ENCODE results near the gene ELMO3. TPM values are rescaled to one million over a fixed set of nuclear protein-coding genes. Genes with fewer than 3 reads are reported as not detected.
A peak's percentile ranks its signal among the peaks of the same experiment; 100 is the strongest.

Gene ELMO3
- polyA plus RNA-seq, 4 donors, result 0.86 to 8.5 (median 5.5) TPM

- no peak for DNase-seq (ENCODE audit: low read depth in 4 of 4, low spot score in 3 of 4)
These were observed 19.4 kb upstream of the ELMO3 start for GRCh38 chr16:67179421-67180080.

- no peak for DNase-seq (ENCODE audit: low read depth in 4 of 4, low spot score in 3 of 4)
These were observed 18.8 kb upstream of the ELMO3 start for GRCh38 chr16:67180166-67180565.

- no peak for DNase-seq (ENCODE audit: low read depth in 4 of 4, low spot score in 3 of 4)
These were observed 17.6 kb upstream of the ELMO3 start for GRCh38 chr16:67181346-67181745.

GRCh38 chr16:67182288-67182687 lies 16.6 kb upstream of the ELMO3 start:
- DNase-seq (ENCODE audit: low read depth in 4 of 4, low spot score in 3 of 4), result no peak

- DNase-seq (ENCODE audit: low read depth in 4 of 4, low spot score in 3 of 4), result no peak
These were observed 15.7 kb upstream of the ELMO3 start for GRCh38 chr16:67183284-67183626.

- peak; percentile 89 to 93 (median 92) for DNase-seq (ENCODE audit: low read depth in 4 of 4, low spot score in 3 of 4)
These were observed 15.1 kb upstream of the ELMO3 start, which contains the start of gene MATCAP1 for GRCh38 chr16:67183627-67184452. Gene MATCAP1 (minus strand): TSS chr16:67183963. CDS start chr16:67180610, 3,353 bp downstream.

GRCh38 chr16:67184453-67184994 lies 14.4 kb upstream of the ELMO3 start:
- no peak for DNase-seq (ENCODE audit: low read depth in 4 of 4, low spot score in 3 of 4)

- DNase-seq (ENCODE audit: low read depth in 4 of 4, low spot score in 3 of 4), result peak in 2 of 4 donors; percentile 78 to 82
These were observed 13.8 kb upstream of the ELMO3 start for GRCh38 chr16:67184995-67185650.

- DNase-seq (ENCODE audit: low read depth in 4 of 4, low spot score in 3 of 4), result no peak
These were observed 13.2 kb upstream of the ELMO3 start for GRCh38 chr16:67185651-67186134.

- DNase-seq (ENCODE audit: low read depth in 4 of 4, low spot score in 3 of 4), result no peak
These were observed 12.4 kb upstream of the ELMO3 start for GRCh38 chr16:67186550-67186950.

- DNase-seq (ENCODE audit: low read depth in 4 of 4, low spot score in 3 of 4), result no peak
These were observed 11.6 kb upstream of the ELMO3 start for GRCh38 chr16:67187175-67187890.

GRCh38 chr16:67188323-67188722 lies 10.6 kb upstream of the ELMO3 start:
- DNase-seq (ENCODE audit: low read depth in 4 of 4, low spot score in 3 of 4), result no peak

- no peak for DNase-seq (ENCODE audit: low read depth in 4 of 4, low spot score in 3 of 4)
These were observed 10.1 kb upstream of the ELMO3 start for GRCh38 chr16:67188798-67189197.

- no peak for DNase-seq (ENCODE audit: low read depth in 4 of 4, low spot score in 3 of 4)
These were observed 8.9 kb upstream of the ELMO3 start, which contains the start of gene EXOC3L1 for GRCh38 chr16:67190041-67190440. Gene EXOC3L1 (minus strand): TSS chr16:67190136. CDS start chr16:67189676, 460 bp downstream.

- DNase-seq (ENCODE audit: low read depth in 4 of 4, low spot score in 3 of 4), result no peak
These were observed 8.2 kb upstream of the ELMO3 start for GRCh38 chr16:67190448-67191399.

- DNase-seq (ENCODE audit: low read depth in 4 of 4, low spot score in 3 of 4), result no peak
These were observed 7.4 kb upstream of the ELMO3 start for GRCh38 chr16:67191411-67191994.

- peak; percentile 67 to 84 (median 76) for DNase-seq (ENCODE audit: low read depth in 4 of 4, low spot score in 3 of 4)
These were observed 6.8 kb upstream of the ELMO3 start, which contains the start of gene E2F4 for GRCh38 chr16:67191995-67192681. Gene E2F4 (plus strand): TSS chr16:67192155. CDS start chr16:67192228, 73 bp downstream.

GRCh38 chr16:67192781-67193361 lies 6.1 kb upstream of the ELMO3 start:
- no peak for DNase-seq (ENCODE audit: low read depth in 4 of 4, low spot score in 3 of 4)

Data from left renal pelvis (tissue), 4 donors.